ENCODE measurements around the gene SPAG16. TPM values are rescaled to one million over a fixed set of nuclear protein-coding genes. Genes with fewer than 3 reads are reported as not detected.

SPAG16 gene
- total and polyA plus RNA-seq, 2 donors (not counting 1 experiment from before 2014, with no cell fraction given), result 3.4 to 8.6 TPM

- no peaks in the 10 kb centered on the region for H3K27me3 Mint-ChIP-seq
- WGBS (ENCODE audit: insufficient coverage), result no CpG with 5 or more reads among the region's 3 CpGs
- CTCF ChIA-PET, result no interaction called here
Measured at GRCh38 chr2:214265991-214266489, 981.8 kb downstream of the SPAG16 start.

GRCh38 chr2:214277880-214278279 is 993.6 kb downstream of the SPAG16 start:
- Mint-ChIP-seq H3K27ac (no peak overlapping the region), H3K27me3 (no peaks in the 10 kb centered on the region), H3K4me3 (no peak overlapping the region), H3K4me1 (no peaks in the 10 kb centered on the region), H3K9me3 (ENCODE audit: insufficient read depth) (no peaks in the 10 kb centered on the region)
- H4K20me1 ChIP-seq (ENCODE audit: control insufficient read depth, insufficient read depth, low read length, poor library complexity, severe bottlenecking), result no peaks in the 10 kb centered on the region
- intact Hi-C loops (cut with micrococcal nuclease), result no loop called here
- ATAC-seq (ENCODE audit: low read depth) (no peak), DNase-seq (no peak)
- ChIA-PET CTCF (no interaction called here), POLR2A (no interaction called here)
- H3K27ac ChIP-seq (ENCODE audit: low read length in 2 of 2), result no peak overlapping the region
- H2AFZ ChIP-seq (ENCODE audit: insufficient read depth, low read depth, low read length, poor library complexity, severe bottlenecking), result no peak overlapping the region
- no peaks in the 10 kb centered on the region for H3K79me2 ChIP-seq (ENCODE audit: control insufficient read depth, insufficient read depth, low read length)
- no peaks in the 10 kb centered on the region for H3K4me1 ChIP-seq (ENCODE audit: control insufficient read depth in 2 of 2, insufficient read depth in 2 of 2, low read length in 2 of 2)
- no peak overlapping the region for H3K4me3 ChIP-seq (ENCODE audit: control extremely low read depth in 1 of 5, extremely low read depth in 1 of 5, insufficient read depth in 1 of 5, low read depth in 2 of 5, low read length in 4 of 5)
- H3K4me2 ChIP-seq (replicated peaks; ENCODE audit: low read depth, low read length, poor library complexity, severe bottlenecking), result no peak overlapping the region
- H3K27me3 ChIP-seq (replicated peaks in 1 of 4; ENCODE audit: control extremely low read depth in 1 of 4, control insufficient read depth in 3 of 4, insufficient read depth in 4 of 4, low read length in 3 of 4), result no peaks in the 10 kb centered on the region
- 81% methylated on average over 6 of the region's 9 CpGs for WGBS (ENCODE audit: insufficient coverage)
- TF ChIP-seq EZH2 (IDR thresholded peaks at IDR 0.05; ENCODE audit: borderline replicate concordance, insufficient read depth, low read depth, low read length, poor library complexity, severe bottlenecking), result no peak
- TF ChIP-seq CTCF (IDR thresholded peaks at IDR 0.05), result no peak
- no peak overlapping the region for H3K9ac ChIP-seq (ENCODE audit: low read length)
- H3K9me3 ChIP-seq (ENCODE audit: control extremely low read depth in 1 of 3, control insufficient read depth in 2 of 3, insufficient read depth in 1 of 3, low read length in 2 of 3), result peaks cover 0 to 3% (median 0%) of the 10 kb centered on the region in 3 donors
- H3K36me3 ChIP-seq (replicated peaks in 1 of 2; ENCODE audit: control extremely low read depth in 1 of 2, control insufficient read depth in 1 of 2, extremely low read depth in 1 of 2, insufficient read depth in 2 of 2, low read length in 1 of 2), result no peaks in the 10 kb centered on the region

More at GRCh38 chr2:214265991-214266489, 981.8 kb downstream of the SPAG16 start:
- Mint-ChIP-seq H3K4me1 (no peaks in the 10 kb centered on the region), H3K9me3 (ENCODE audit: insufficient read depth) (peaks cover 2% of the 10 kb centered on the region), H3K27ac (no peak overlapping the region), H3K4me3 (no peak overlapping the region)
- no peak overlapping the region for H3K27ac ChIP-seq (ENCODE audit: low read length in 2 of 2)
- no peak overlapping the region for H3K4me3 ChIP-seq (ENCODE audit: control extremely low read depth in 1 of 5, extremely low read depth in 1 of 5, insufficient read depth in 1 of 5, low read depth in 2 of 5, low read length in 4 of 5)
- H4K20me1 ChIP-seq (ENCODE audit: control insufficient read depth, insufficient read depth, low read length, poor library complexity, severe bottlenecking), result no peaks in the 10 kb centered on the region
- intact Hi-C loops (cut with micrococcal nuclease), result no loop called here
- no peak for DNase-seq
- no peak overlapping the region for H2AFZ ChIP-seq (ENCODE audit: insufficient read depth, low read depth, low read length, poor library complexity, severe bottlenecking)
- no peaks in the 10 kb centered on the region for H3K27me3 ChIP-seq (replicated peaks in 1 of 4; ENCODE audit: control extremely low read depth in 1 of 4, control insufficient read depth in 3 of 4, insufficient read depth in 4 of 4, low read length in 3 of 4)
- H3K4me1 ChIP-seq (ENCODE audit: control insufficient read depth in 2 of 2, insufficient read depth in 2 of 2, low read length in 2 of 2), result no peaks in the 10 kb centered on the region
- H3K9ac ChIP-seq (ENCODE audit: low read length), result no peak overlapping the region
- no peaks in the 10 kb centered on the region for H3K79me2 ChIP-seq (ENCODE audit: control insufficient read depth, insufficient read depth, low read length)
- H3K9me3 ChIP-seq (ENCODE audit: control extremely low read depth in 1 of 3, control insufficient read depth in 2 of 3, insufficient read depth in 1 of 3, low read length in 2 of 3), result no peaks in the 10 kb centered on the region
- ATAC-seq (ENCODE audit: low read depth), result no peak
- POLR2A ChIA-PET, result no interaction called here
- no peaks in the 10 kb centered on the region for H3K36me3 ChIP-seq (replicated peaks in 1 of 2; ENCODE audit: control extremely low read depth in 1 of 2, control insufficient read depth in 1 of 2, extremely low read depth in 1 of 2, insufficient read depth in 2 of 2, low read length in 1 of 2)
- TF ChIP-seq EZH2 (IDR thresholded peaks at IDR 0.05; ENCODE audit: borderline replicate concordance, insufficient read depth, low read depth, low read length, poor library complexity, severe bottlenecking), result no peak
- no peak for TF ChIP-seq CTCF (IDR thresholded peaks at IDR 0.05)
- H3K4me2 ChIP-seq (replicated peaks; ENCODE audit: low read depth, low read length, poor library complexity, severe bottlenecking), result no peak overlapping the region

Measured in B cell (primary cell).